HEK293 (cell line): ENCODE data around the gene HIF1AN.

Experiments
- CTCF ChIA-PET: fragments of 350-600 bp; formaldehyde crosslinking; extraction: SDS; loops from one replicate; lab custom pipeline; 2021; ENCODE audit warnings: antibody characterized with exemption; lab: Yijun Ruan, JAX
- POLR2A ChIA-PET: fragments of 300-600 bp; formaldehyde crosslinking; extraction: SDS; loops from one replicate; lab custom pipeline; 2020; ENCODE audit warnings: antibody characterized with exemption, inconsistent platforms; lab: Yijun Ruan, JAX
- H3K27ac ChIP-seq: fragments of 200-500 bp; sonication (Bioruptor generic); 2 replicates; pipeline ENCODE4 v1.5.1; 2014; ENCODE audit warnings: low read depth, low read length, control low read depth, inconsistent platforms; ENCODE audit errors: extremely low read depth
- H3K36me3 ChIP-seq, 2 experiments: fragments of 200-500 bp in 1 of 2; sonication (Bioruptor generic) in 1 of 2; 1 replicate in 1 of 2; 2 replicates in 1 of 2; pipeline ENCODE4 v1.5.1; 2014 to 2017; ENCODE audit warnings: inconsistent platforms in 2 of 2, low read length in 2 of 2; ENCODE audit not compliant: control insufficient read depth in 2 of 2, insufficient read depth in 1 of 2
- H3K4me1 ChIP-seq: fragments of 200-500 bp; sonication (Bioruptor generic); 2 replicates; pipeline ENCODE4 v1.5.1; 2014; ENCODE audit warnings: mild to moderate bottlenecking, low read length, inconsistent platforms; ENCODE audit not compliant: control insufficient read depth, insufficient read depth
- H3K4me3 ChIP-seq: 2 replicates; pipeline ENCODE4 v1.5.1; 2011; ENCODE audit warnings: low read depth, mild to moderate bottlenecking, control low read depth, low read length, moderate library complexity
- H3K9me3 ChIP-seq: fragments of 200-500 bp; sonication (Bioruptor generic); 2 replicates; pipeline ENCODE4 v1.5.1; 2014; ENCODE audit warnings: low read depth, low read length, inconsistent platforms; ENCODE audit not compliant: control insufficient read depth, insufficient read depth
- AEBP2 ChIP-seq: fragments of 450-650 bp; formaldehyde crosslinking; IDR thresholded peaks from 2 replicates; pipeline ENCODE4 v1.5.1; 2016; ENCODE audit warnings: missing biosample characterization, missing genetic modification characterization, borderline replicate concordance
- GLIS1 ChIP-seq: fragments of 450-650 bp; formaldehyde crosslinking; IDR thresholded peaks from 2 replicates; pipeline ENCODE4 v1.5.1; 2016; ENCODE audit warnings: missing biosample characterization, missing genetic modification characterization
- HOXA7 ChIP-seq: sonication (generic); formaldehyde crosslinking; IDR thresholded peaks from 2 replicates; pipeline ENCODE4 v1.8.1; 2022; ENCODE audit warnings: missing genetic modification reagents, borderline replicate concordance
- KLF7 ChIP-seq: fragments of 450-650 bp; formaldehyde crosslinking; IDR thresholded peaks from 2 replicates; pipeline ENCODE4 v1.5.1; 2016; ENCODE audit warnings: missing biosample characterization, missing genetic modification characterization, borderline replicate concordance
- PRDM10 ChIP-seq: fragments of 450-650 bp; formaldehyde crosslinking; IDR thresholded peaks from 2 replicates; pipeline ENCODE4 v1.5.1; 2016; ENCODE audit warnings: missing biosample characterization, missing genetic modification characterization
- TRIM28 ChIP-seq: IDR thresholded peaks from 2 replicates; pipeline ENCODE4 v1.6.1; 2011; ENCODE audit warnings: low read length, control low read depth, borderline replicate concordance
- ZBTB6 ChIP-seq: fragments of 450-650 bp; formaldehyde crosslinking; IDR thresholded peaks from 2 replicates; pipeline ENCODE4 v1.5.1; 2017; ENCODE audit warnings: missing biosample characterization, missing genetic modification characterization
- ZFP37 ChIP-seq: fragments of 450-650 bp; formaldehyde crosslinking; IDR thresholded peaks from 2 replicates; pipeline ENCODE4 v1.5.1; 2016; ENCODE audit warnings: missing biosample characterization, missing genetic modification characterization
- ZNF114 ChIP-seq: fragments of 450-650 bp; formaldehyde crosslinking; IDR thresholded peaks from 2 replicates; pipeline ENCODE4 v1.5.0; 2017; ENCODE audit warnings: missing biosample characterization, missing genetic modification characterization
- ZNF140 ChIP-seq: fragments of 450-650 bp; formaldehyde crosslinking; IDR thresholded peaks from 2 replicates; pipeline ENCODE4 v1.5.1; 2016; ENCODE audit warnings: missing biosample characterization, missing genetic modification characterization
- ZNF148 ChIP-seq: fragments of 450-650 bp; formaldehyde crosslinking; IDR thresholded peaks from 2 replicates; pipeline ENCODE4 v1.5.0; 2017; ENCODE audit warnings: missing biosample characterization, missing genetic modification characterization, borderline replicate concordance
- ZNF175 ChIP-seq: fragments of 450-650 bp; formaldehyde crosslinking; IDR thresholded peaks from 2 replicates; pipeline ENCODE4 v1.5.1; 2016; ENCODE audit warnings: missing biosample characterization, missing genetic modification characterization
- ZNF223 ChIP-seq: fragments of 450-650 bp; formaldehyde crosslinking; IDR thresholded peaks from 2 replicates; pipeline ENCODE4 v1.5.1; 2016; ENCODE audit warnings: missing biosample characterization, missing genetic modification characterization
- ZNF341 ChIP-seq: fragments of 450-650 bp; formaldehyde crosslinking; IDR thresholded peaks from 2 replicates; pipeline ENCODE4; 2016; ENCODE audit warnings: low read depth, missing biosample characterization, missing genetic modification characterization
- ZNF433 ChIP-seq: fragments of 450-650 bp; formaldehyde crosslinking; IDR thresholded peaks from 2 replicates; pipeline ENCODE4 v1.5.1; 2016; ENCODE audit warnings: missing biosample characterization, missing genetic modification characterization, low read depth
- ZNF558 ChIP-seq: fragments of 450-650 bp; formaldehyde crosslinking; IDR thresholded peaks from 2 replicates; pipeline ENCODE4 v1.5.1; 2016; ENCODE audit warnings: missing biosample characterization, missing genetic modification characterization
- ZNF560 ChIP-seq: fragments of 450-650 bp; formaldehyde crosslinking; IDR thresholded peaks from 2 replicates; pipeline ENCODE4 v1.5.1; 2017; ENCODE audit warnings: missing biosample characterization, missing genetic modification characterization, borderline replicate concordance
- ZNF610 ChIP-seq: fragments of 450-650 bp; formaldehyde crosslinking; IDR thresholded peaks from 2 replicates; pipeline ENCODE4 v1.5.1; 2016; ENCODE audit warnings: missing biosample characterization, missing genetic modification characterization, borderline replicate concordance
- ZNF660 ChIP-seq: fragments of 450-650 bp; IDR thresholded peaks from 2 replicates; pipeline ENCODE4 v1.5.1; 2018; ENCODE audit warnings: missing biosample characterization, mild to moderate bottlenecking, missing genetic modification characterization
- ZSCAN4 ChIP-seq: fragments of 450-650 bp; formaldehyde crosslinking; IDR thresholded peaks from 2 replicates; pipeline ENCODE4 v1.5.1; 2017; ENCODE audit warnings: missing biosample characterization, missing genetic modification characterization

Gene HIF1AN

DNA sequence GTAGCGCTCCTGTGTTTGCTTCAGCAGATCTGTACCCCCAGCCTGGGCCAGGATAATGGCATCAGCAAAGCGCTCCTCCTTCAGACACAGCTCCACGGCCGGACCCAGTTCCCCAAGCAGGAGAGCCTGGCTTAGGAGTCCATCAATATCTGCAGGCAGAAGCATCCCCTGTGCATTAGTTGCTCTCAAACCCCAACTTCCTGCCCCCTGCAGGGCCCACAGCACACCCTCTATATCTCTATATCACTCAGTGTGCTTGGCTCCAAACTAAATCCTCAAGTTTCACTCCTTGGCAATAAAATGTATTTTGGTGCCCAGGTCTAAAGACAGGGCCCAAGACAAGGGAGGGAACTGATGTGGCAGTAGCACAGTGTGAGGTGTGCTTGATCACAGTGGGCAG, 37.7 kb upstream of the HIF1AN start:
- no peak for TF ChIP-seq ZNF560
- TF ChIP-seq ZNF558 (tag by site-specific recombination) = no peak
- TF ChIP-seq ZNF610 (tag by site-specific recombination) = no peak
- TF ChIP-seq ZNF114 (tag by site-specific recombination) = no peak
- no peak for TF ChIP-seq ZFP37 (tag by site-specific recombination)
- TF ChIP-seq TRIM28 = no peak
- no peak for TF ChIP-seq AEBP2 (tag by site-specific recombination)
- no peak for TF ChIP-seq ZNF223 (tag by site-specific recombination)
- TF ChIP-seq KLF7 (tag by site-specific recombination) = no peak
- TF ChIP-seq ZNF140 (tag by site-specific recombination) = no peak
- TF ChIP-seq ZNF148 (tag by site-specific recombination) = no peak
- no peak for TF ChIP-seq ZNF660 (tag by site-specific recombination)
- no peak for TF ChIP-seq HOXA7 (CRISPR knock-in tag)
- TF ChIP-seq ZBTB6 (tag by site-specific recombination) = no peak
- TF ChIP-seq ZNF341 (tag by site-specific recombination) = no peak
- TF ChIP-seq PRDM10 = no peak
- TF ChIP-seq GLIS1 = no peak
- TF ChIP-seq ZNF433 (tag by site-specific recombination) = no peak
- TF ChIP-seq ZSCAN4 (tag by site-specific recombination) = no peak
- no peak for TF ChIP-seq ZNF175 (tag by site-specific recombination)
- ChIA-PET POLR2A (no interaction called here), CTCF (interaction anchor here (0.9 to 3.2 kb wide), 3 partner anchors 13 to 64 kb away, joined by 3 to 19 read pairs (median 4); no protein-coding TSS in a partner anchor)
- no peak overlapping the region for H3K27ac ChIP-seq
- no peaks in the 10 kb centered on the region for H3K9me3 ChIP-seq
- H3K4me3 ChIP-seq = no peak overlapping the region
- peaks cover 0 to 92% of the 10 kb centered on the region in 2 experiments for H3K36me3 ChIP-seq
- H3K4me1 ChIP-seq = no peaks in the 10 kb centered on the region
